T-helper 1 cell (primary cell): ENCODE data around the gene WNT11.
"Not testable (repeated sequence)": the region's sequence is repeated elsewhere in the genome, so short reads cannot be mapped to it uniquely, and the experiment has no call there.

Experiments used
- DNase-seq, 5 donors: peaks; one replicate each; pipeline ENCODE4 v3.0.0-alpha.2; 2012 to 2020

Gene WNT11

GRCh38 chr11:76201672-76202412 lies 4.5 kb downstream of the WNT11 start:
- DNase-seq, result no peak

- DNase-seq, result no peak
Measured at GRCh38 chr11:76201056-76201455, 5.2 kb downstream of the WNT11 start.

- no peak for DNase-seq
Measured at GRCh38 chr11:76200006-76200940, 6.0 kb downstream of the WNT11 start.

- DNase-seq, result not testable (repeated sequence)
Measured at GRCh38 chr11:76198691-76199090, 7.6 kb downstream of the WNT11 start.

- DNase-seq, result no peak
Measured at GRCh38 chr11:76197941-76198640, 8.2 kb downstream of the WNT11 start.

- no peak for DNase-seq
Measured at GRCh38 chr11:76197332-76197731, 9.0 kb downstream of the WNT11 start.

GRCh38 chr11:76196849-76197248 lies 9.5 kb downstream of the WNT11 start:
- no peak for DNase-seq

GRCh38 chr11:76194872-76195668 lies 11.2 kb downstream of the WNT11 start:
- no peak for DNase-seq

GRCh38 chr11:76193219-76193618 lies 13.1 kb downstream of the WNT11 start:
- DNase-seq, result no peak

GRCh38 chr11:76190376-76190775 lies 15.9 kb downstream of the WNT11 start:
- no peak for DNase-seq

GRCh38 chr11:76189682-76190081 lies 16.6 kb downstream of the WNT11 start:
- DNase-seq, result no peak

GRCh38 chr11:76188873-76189272 lies 17.4 kb downstream of the WNT11 start:
- DNase-seq, result no peak

GRCh38 chr11:76186776-76187279 lies 19.5 kb downstream of the WNT11 start:
- DNase-seq, result no peak

GRCh38 chr11:76185931-76186401 lies 20.3 kb downstream of the WNT11 start:
- no peak for DNase-seq

- no peak for DNase-seq
Measured at GRCh38 chr11:76185511-76185910, 20.8 kb downstream of the WNT11 start.

- DNase-seq, result no peak
Measured at GRCh38 chr11:76184551-76184993, 21.7 kb downstream of the WNT11 start.

GRCh38 chr11:76181371-76181770 lies 24.9 kb downstream of the WNT11 start:
- DNase-seq, result no peak

- DNase-seq, result no peak
Measured at GRCh38 chr11:76179147-76179546, 27.2 kb downstream of the WNT11 start.

GRCh38 chr11:76177250-76177686 lies 29.0 kb downstream of the WNT11 start:
- no peak for DNase-seq

GRCh38 chr11:76176463-76176862 lies 29.8 kb downstream of the WNT11 start:
- no peak for DNase-seq

GRCh38 chr11:76175783-76176182 lies 30.5 kb downstream of the WNT11 start:
- no peak for DNase-seq

- DNase-seq, result no peak
Measured at GRCh38 chr11:76174330-76174729, 32.0 kb downstream of the WNT11 start.
